Subcutaneous adipose tissue (tissue), 4 donors: Measurements from ENCODE around the gene CYP3A4. TPM values are rescaled to one million over a fixed set of nuclear protein-coding genes. Genes with fewer than 3 reads are reported as not detected.

Experiments
- CTCF ChIP-seq: fragments of 450-650 bp; IDR thresholded peaks from one replicate; pipeline ENCODE4 v1.5.1; 2016; ENCODE audit warnings: low read depth, mild to moderate bottlenecking, control low read depth, antibody characterized with exemption, moderate library complexity
- total RNA-seq, 4 donors: library from RNA; depleted of rRNA; stranded (reverse); fragments of >200 nt; gene quantifications; one replicate each; pipeline ENCODE4 v1.1.0, GENCODE V29; 2016

CYP3A4 gene
- total RNA-seq, 4 donors from 2014 or later = 0.34 to 1.3 TPM; not detected in 2

GRCh38 chr7:99772565-99772964 is 11.4 kb downstream of the CYP3A4 start:
- TF ChIP-seq CTCF = no peak

GRCh38 chr7:99768471-99768870 is 15.5 kb downstream of the CYP3A4 start:
- TF ChIP-seq CTCF = no peak

- no peak for TF ChIP-seq CTCF
Measured at GRCh38 chr7:99767662-99768061, 16.3 kb downstream of the CYP3A4 start.

GRCh38 chr7:99766484-99767099 is 17.4 kb downstream of the CYP3A4 start:
- TF ChIP-seq CTCF = no peak

GRCh38 chr7:99764478-99764877 is 19.5 kb downstream of the CYP3A4 start:
- TF ChIP-seq CTCF = no peak

GRCh38 chr7:99762680-99763327 is 21.2 kb downstream of the CYP3A4 start:
- no peak for TF ChIP-seq CTCF

- TF ChIP-seq CTCF = no peak
Measured at GRCh38 chr7:99755085-99755484, 28.9 kb downstream of the CYP3A4 start.
